ENCODE measurements around the gene CTNNB1.

The CTNNB1 gene

GRCh38 chr3:41243183-41243582, 43.9 kb downstream of the CTNNB1 start:
- no peaks in the 10 kb centered on the region for H3K4me1 ChIP-seq (ENCODE audit: low read length)
- no peaks in the 10 kb centered on the region for H3K79me2 ChIP-seq (ENCODE audit: low read length)
- no peak for DNase-seq
- no peak overlapping the region for H3K4me2 ChIP-seq (ENCODE audit: low read depth, low read length)
- H3K27ac ChIP-seq (ENCODE audit: low read length), result no peak overlapping the region
- no peak overlapping the region for H3K4me3 ChIP-seq (ENCODE audit: low read length)
- no peak overlapping the region for H2AFZ ChIP-seq (ENCODE audit: low read length)
- H3K36me3 ChIP-seq (replicated peaks; ENCODE audit: insufficient read depth, low read length), result no peaks in the 10 kb centered on the region
- no peak overlapping the region for H3K9ac ChIP-seq (ENCODE audit: low read length)
- H3K9me3 ChIP-seq (replicated peaks; ENCODE audit: insufficient read depth, low read length), result no peaks in the 10 kb centered on the region
- TF ChIP-seq EZH2phosphoT487 (IDR thresholded peaks at IDR 0.05; ENCODE audit: low read length), result no peak
- TF ChIP-seq EZH2 (optimal IDR thresholded peaks at IDR 0.05; ENCODE audit: low read depth, low read length), result no peak
- no peak for TF ChIP-seq CTCF (IDR thresholded peaks at IDR 0.05; ENCODE audit: low read length)
- H4K20me1 ChIP-seq (ENCODE audit: insufficient read depth, low read length), result no peaks in the 10 kb centered on the region
- no peaks in the 10 kb centered on the region for H3K9me2 ChIP-seq (replicated peaks; ENCODE audit: insufficient read depth, low read length)
- no peaks in the 10 kb centered on the region for H3F3A ChIP-seq (ENCODE audit: insufficient read depth, low read length)
- H3K27me3 ChIP-seq (replicated peaks; ENCODE audit: insufficient read depth, low read length), result no peaks in the 10 kb centered on the region

- Histone ChIP-seq H3K4me2 (ENCODE audit: low read depth, low read length) (no peak overlapping the region), H3K27ac (ENCODE audit: low read length) (no peak overlapping the region), H3F3A (ENCODE audit: insufficient read depth, low read length) (no peaks in the 10 kb centered on the region), H3K27me3 (replicated peaks; ENCODE audit: insufficient read depth, low read length) (no peaks in the 10 kb centered on the region), H3K36me3 (replicated peaks; ENCODE audit: insufficient read depth, low read length) (no peaks in the 10 kb centered on the region), H3K9ac (ENCODE audit: low read length) (no peak overlapping the region), H3K79me2 (ENCODE audit: low read length) (no peaks in the 10 kb centered on the region), H3K9me2 (replicated peaks; ENCODE audit: insufficient read depth, low read length) (no peaks in the 10 kb centered on the region), H3K9me3 (replicated peaks; ENCODE audit: insufficient read depth, low read length) (no peaks in the 10 kb centered on the region), H3K4me1 (ENCODE audit: low read length) (no peaks in the 10 kb centered on the region), H4K20me1 (ENCODE audit: insufficient read depth, low read length) (no peaks in the 10 kb centered on the region), H3K4me3 (ENCODE audit: low read length) (no peak overlapping the region), H2AFZ (ENCODE audit: low read length) (no peak overlapping the region)
- TF ChIP-seq EZH2phosphoT487 (IDR thresholded peaks at IDR 0.05; ENCODE audit: low read length) (no peak), CTCF (IDR thresholded peaks at IDR 0.05; ENCODE audit: low read length) (no peak), EZH2 (optimal IDR thresholded peaks at IDR 0.05; ENCODE audit: low read depth, low read length) (no peak)
- no peak for DNase-seq
Observed at GRCh38 chr3:41244620-41245336, 45.5 kb downstream of the CTNNB1 start.

GRCh38 chr3:41247055-41248004, 48.0 kb downstream of the CTNNB1 start:
- no peaks in the 10 kb centered on the region for H3K4me1 ChIP-seq (ENCODE audit: low read length)

More at GRCh38 chr3:41247055-41248004, 48.0 kb downstream of the CTNNB1 start:
- no peak overlapping the region for H3K4me2 ChIP-seq (ENCODE audit: low read depth, low read length)
- H3K4me3 ChIP-seq (ENCODE audit: low read length), result no peak overlapping the region
- no peaks in the 10 kb centered on the region for H3K27me3 ChIP-seq (replicated peaks; ENCODE audit: insufficient read depth, low read length)
- H3K79me2 ChIP-seq (ENCODE audit: low read length), result no peaks in the 10 kb centered on the region
- no peaks in the 10 kb centered on the region for H3K9me2 ChIP-seq (replicated peaks; ENCODE audit: insufficient read depth, low read length)
- no peak overlapping the region for H2AFZ ChIP-seq (ENCODE audit: low read length)
- H3K27ac ChIP-seq (ENCODE audit: low read length), result no peak overlapping the region
- no peaks in the 10 kb centered on the region for H3F3A ChIP-seq (ENCODE audit: insufficient read depth, low read length)
- TF ChIP-seq CTCF (IDR thresholded peaks at IDR 0.05; ENCODE audit: low read length), result no peak
- no peak for TF ChIP-seq EZH2phosphoT487 (IDR thresholded peaks at IDR 0.05; ENCODE audit: low read length)
- TF ChIP-seq EZH2 (optimal IDR thresholded peaks at IDR 0.05; ENCODE audit: low read depth, low read length), result no peak
- no peak overlapping the region for H3K9ac ChIP-seq (ENCODE audit: low read length)
- H3K9me3 ChIP-seq (replicated peaks; ENCODE audit: insufficient read depth, low read length), result no peaks in the 10 kb centered on the region
- H4K20me1 ChIP-seq (ENCODE audit: insufficient read depth, low read length), result no peaks in the 10 kb centered on the region
- DNase-seq, result no peak
- no peaks in the 10 kb centered on the region for H3K36me3 ChIP-seq (replicated peaks; ENCODE audit: insufficient read depth, low read length)

Measured in MM.1S (cell line).